Amniotic epithelial cell (primary cell): ENCODE measurements around the gene LMNA.
"Not testable (repeated sequence)": the region's sequence is repeated elsewhere in the genome, so short reads cannot be mapped to it uniquely, and the experiment has no call there.

Experiments
- DNase-seq: peaks from one replicate; pipeline ENCODE4 v3.0.0-alpha.2; 2010; ENCODE audit warnings: low read depth

The LMNA gene

DNA sequence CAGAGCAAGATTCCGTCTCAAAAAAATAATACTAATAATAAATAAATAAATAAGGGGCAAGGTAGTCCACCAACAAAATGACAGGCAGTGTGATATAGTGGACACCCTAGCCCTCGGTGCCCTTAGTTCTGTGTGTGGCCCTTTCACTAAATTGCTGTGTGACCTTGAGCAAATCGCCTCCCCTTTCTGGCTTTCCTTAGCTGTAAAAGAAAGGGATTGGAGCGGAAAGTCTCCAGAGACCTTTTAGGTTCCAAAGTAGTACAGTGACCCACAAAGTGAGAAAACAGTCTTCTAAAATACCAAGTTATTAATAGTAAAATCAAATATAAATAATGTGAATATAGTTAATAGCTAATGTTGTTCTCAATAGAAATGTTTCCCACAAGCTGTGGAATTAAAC lies 7.6 kb downstream of the LMNA start:
- no peak for DNase-seq

DNA sequence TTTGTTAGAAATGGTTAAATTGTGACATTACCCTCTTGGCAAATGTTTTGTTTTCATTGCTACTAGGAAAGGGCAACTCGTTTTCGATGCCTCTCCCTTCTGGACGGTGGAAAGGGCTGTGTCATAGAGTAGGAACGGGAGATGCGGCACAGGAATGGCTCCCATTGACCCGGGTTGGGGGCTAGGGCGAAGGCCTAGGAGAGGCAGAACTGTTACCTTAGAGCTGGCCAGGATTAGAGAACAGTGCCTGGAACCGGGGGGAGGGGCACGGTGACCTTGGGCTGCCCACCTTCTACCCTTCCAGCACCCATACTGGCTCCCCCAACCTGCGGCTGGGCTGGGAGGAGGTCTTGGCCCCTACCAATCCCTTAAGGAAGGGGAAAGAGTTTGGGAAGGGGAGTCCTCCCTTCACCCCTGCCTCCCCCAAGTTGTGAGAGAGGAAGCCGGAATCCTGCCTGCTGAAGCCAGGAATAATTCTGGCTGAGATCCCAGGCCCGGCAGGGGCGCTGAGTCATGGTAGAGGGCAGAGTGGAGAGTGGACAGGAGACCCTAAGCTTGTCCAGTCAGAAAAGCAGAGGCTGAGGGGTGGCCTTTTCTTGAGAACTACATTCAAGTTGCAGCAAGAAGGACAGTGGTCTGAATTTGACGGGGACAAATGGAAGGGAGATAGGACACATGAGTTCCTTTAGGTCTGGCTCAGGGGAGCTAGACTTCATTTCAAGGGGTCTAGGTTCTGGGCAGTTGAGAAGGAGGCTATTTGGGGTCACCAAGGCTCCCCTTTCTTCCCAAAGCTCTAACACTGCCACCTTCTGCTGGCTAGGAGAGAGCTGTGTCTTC lies 8.2 kb downstream of the LMNA start:
- DNase-seq = peak; percentile 90

DNA sequence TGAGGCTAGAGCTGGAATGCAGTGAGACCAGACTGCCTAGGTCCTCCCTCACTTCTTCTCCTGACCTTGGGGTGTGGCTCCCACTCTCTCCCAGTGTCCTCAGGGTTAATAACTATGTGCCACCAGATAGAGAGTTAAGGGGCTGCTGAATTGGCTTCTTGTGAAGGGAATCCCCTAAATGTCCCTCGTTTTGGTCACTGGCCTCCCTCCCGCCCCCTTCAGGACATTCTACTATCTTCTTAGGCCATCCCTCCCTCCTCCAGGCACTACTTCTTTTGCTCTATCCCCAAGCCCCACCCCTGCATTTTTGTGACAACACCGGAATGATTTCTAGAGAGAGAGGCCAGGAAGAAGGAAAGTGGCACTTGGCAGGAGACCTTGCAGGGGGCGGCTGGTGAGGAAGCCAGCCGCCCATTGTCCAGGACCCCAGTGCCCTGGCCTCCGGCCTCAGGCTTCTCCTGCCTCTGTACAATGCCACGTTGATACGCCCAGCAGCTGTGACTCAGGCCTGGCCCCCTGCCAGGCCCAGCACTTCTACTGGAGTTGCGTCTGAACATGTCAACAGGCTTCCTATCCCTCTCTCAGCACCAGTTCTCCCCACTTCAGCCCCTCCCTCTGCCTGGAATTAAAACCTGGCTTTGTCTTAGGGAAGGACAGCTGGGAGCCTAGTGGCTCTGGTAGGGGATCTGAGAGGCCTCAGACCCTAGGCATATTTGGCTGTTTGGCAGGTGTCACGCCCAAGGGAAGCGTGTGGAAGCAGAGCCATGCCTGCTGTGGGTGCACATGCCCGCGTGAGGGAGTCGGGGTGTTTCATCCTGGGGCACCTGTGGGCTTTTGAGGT lies 9.1 kb downstream of the LMNA start:
- DNase-seq = peak; percentile 95

DNA sequence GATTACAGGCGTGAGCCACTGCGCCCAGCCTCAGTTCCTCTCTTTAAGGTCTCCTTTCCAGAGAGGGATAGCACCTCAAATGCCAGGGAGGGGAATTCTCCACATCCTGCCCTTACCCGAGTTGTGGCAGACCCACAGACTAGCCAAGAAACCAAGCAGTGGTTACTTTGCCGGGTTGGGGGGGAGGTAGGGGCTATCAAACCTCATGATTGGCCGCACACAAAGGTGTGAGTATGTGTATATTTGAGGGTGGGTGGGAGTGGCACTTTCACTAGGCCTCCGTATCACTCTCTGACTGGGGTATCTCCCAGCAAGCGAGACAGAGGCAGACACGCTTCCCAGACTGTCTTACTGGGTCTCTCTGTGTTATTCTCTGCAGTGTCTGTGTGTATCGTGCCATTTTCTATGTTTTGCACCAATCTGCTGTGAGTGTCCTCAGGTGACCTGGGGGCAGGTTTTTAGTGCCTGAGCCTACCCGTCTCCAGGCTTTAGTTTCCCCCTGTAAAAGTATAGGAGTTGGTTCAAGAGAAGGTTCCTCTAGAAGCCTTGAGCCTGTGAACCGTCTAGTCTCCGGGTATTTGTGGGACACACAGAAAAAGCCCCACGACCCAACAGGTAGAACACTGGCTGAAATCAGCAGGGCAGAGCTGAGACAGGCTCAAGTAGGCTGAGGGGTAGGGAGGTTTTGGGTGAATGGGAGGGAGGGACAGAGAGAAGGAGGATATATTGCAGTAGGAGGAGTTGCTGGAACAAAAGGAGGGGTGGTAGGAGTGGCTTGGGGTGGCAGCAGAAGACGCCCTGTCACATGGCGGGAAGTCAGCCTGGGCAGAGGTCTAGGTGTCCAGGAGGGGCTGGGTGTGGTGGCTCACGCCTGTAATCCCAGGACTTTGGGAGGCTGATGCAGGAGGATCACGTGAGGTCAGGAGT lies 10.3 kb downstream of the LMNA start:
- no peak for DNase-seq

DNA sequence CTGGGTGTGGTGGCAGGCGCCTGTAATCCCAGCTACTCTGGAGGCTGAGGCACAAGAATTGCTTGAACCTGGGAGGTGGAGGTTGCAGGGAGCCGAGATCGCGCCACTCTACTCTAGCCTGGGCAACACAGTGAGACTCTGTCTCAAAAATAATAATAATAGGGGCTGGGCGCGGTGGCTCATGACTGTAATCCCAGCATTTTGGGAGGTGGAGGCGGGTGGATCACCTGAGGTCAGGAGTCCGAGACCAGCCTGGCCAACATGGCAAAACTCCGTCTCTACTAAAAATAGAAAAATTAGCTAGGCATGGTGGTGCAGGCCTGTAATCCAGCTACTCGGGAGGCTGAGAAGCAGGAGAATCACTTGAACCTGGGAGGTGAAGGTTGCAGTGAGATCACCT lies 11.0 kb downstream of the LMNA start:
- not testable (repeated sequence) for DNase-seq

DNA sequence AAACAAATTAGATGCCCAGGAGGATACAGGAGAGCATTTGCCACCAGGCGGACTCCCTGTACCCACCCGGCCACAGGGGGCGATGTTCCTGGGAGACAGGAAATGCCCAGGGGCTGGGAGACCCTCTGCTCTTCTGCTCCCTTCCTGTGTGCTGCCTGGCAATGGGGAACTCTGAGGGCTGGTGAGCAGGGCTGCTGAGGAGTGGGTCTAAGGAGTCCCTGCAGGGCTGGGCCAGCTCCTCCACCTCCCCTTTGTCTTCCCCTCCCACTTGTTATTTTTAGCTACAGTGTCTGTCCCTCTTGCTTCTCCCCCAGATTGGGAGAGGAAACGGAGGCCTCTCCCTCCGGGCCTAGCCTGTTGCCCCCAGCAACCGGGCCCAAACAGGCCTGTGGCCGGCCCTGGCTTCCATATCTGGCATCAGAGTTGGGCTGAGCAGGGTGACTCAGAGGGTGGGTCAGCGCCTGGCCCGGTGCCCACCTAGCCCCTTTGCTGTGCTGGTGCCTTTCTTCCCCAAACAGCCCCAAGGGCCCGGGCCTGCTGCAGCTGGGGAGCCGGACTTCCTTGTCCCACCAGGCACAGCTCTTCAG lies 11.6 kb downstream of the LMNA start:
- peak; percentile 88 for DNase-seq

DNA sequence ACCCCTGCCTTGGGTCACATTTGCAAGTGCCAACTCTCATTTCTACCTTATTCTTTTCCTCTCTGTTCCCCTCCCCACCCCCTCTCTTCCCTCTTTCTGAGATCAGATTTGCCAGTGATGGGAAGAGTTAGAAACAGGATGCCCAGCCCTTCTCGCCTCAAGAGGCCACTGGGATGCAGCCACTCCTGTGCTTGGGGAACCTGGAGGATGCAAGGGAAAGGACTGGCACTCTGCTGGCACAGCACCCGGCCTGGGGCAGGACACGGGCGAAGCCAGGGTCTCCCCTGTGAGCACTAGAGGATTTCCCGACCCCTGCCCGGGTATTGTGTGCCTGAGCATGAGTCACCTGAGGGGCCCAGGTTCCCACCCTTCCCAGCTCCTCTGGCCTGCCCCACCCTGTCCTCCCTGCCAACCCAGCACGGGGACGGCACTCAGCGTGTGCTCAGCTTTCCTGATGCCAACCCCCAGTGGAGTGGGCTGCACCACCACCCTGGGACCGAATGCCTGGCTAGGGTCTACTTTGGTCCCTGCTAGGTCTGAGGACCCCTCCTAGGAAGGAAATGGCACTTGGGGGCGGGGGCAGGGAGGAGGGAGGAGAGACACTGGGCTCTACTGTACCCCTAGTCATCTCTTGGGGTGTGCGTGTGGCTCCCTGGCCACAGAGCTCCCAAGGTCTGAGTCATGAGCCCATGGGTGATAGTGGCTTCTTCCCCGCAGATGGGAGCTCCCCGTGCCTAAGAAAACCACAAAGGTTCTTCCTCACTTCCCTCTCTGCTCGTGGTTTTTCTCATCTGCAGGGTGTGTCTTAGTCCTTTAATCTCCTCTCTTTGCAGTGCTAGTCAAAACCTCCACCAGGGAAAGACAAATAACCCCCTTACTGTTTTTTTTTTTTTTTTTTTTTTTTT lies 12.4 kb downstream of the LMNA start:
- DNase-seq = peak; percentile 94

DNA sequence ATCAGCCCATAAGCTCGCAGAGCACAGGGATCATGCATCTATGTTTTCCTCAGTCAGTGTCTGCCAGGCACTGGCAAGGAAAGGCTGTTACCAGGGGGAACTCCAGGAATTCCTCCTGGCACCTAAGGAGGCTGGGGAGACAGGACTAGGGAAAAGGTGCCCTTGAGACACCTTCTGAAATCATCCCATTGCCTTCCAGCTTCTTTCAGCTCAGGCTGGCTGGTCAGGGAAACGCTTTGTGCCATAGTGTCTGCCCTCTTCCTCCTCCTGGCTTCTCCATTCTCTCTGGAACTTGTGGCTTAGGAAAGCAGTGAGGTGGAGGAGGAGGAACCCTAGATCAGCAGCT lies 13.8 kb downstream of the LMNA start:
- no peak for DNase-seq

DNA sequence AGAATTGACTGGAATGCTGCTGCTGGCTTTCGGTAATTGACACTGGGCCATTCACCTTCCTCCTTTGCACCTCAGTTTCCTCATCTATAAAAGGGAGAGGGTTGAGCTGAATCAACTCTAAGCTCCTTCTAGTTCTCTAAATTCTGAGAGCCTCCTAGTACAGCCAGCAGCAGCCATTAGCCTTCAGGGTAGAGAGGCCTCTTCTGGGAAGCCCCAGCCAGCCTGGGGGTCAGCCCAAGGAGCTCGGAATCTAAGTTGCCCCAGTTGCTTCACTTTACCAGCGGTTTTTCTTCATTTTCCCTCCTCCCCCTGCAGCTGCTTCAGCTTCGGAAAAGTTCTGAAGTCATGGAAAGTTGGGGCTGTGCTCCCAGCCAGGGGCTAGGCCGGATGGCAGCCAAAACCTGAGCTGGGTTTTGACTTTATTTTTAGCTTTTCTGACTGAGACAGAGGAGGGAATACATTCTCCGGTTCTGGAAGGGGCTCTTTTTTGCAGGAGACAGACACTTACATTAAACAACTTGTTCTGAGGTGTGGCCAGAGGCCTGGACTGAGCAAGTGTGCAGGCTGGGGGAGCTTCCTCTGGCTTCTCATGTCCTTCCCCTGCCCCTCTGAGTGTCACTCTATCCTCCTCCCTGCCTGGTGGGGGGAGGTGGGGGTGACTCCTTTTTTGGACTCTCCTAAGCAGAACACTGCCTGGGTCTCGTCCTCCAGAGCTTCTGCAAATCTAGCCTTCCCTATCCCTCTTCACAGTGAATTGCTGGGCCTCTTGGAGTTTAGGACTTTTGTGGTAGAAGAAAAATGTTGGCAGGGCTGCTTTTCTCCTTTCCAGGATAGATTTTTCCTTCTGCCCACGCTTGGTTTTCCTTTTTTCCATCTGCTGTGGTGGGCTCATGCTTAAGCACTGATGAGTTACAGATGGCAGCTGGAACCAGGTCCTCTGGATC lies 14.4 kb downstream of the LMNA start:
- DNase-seq = peak; percentile 59

DNA sequence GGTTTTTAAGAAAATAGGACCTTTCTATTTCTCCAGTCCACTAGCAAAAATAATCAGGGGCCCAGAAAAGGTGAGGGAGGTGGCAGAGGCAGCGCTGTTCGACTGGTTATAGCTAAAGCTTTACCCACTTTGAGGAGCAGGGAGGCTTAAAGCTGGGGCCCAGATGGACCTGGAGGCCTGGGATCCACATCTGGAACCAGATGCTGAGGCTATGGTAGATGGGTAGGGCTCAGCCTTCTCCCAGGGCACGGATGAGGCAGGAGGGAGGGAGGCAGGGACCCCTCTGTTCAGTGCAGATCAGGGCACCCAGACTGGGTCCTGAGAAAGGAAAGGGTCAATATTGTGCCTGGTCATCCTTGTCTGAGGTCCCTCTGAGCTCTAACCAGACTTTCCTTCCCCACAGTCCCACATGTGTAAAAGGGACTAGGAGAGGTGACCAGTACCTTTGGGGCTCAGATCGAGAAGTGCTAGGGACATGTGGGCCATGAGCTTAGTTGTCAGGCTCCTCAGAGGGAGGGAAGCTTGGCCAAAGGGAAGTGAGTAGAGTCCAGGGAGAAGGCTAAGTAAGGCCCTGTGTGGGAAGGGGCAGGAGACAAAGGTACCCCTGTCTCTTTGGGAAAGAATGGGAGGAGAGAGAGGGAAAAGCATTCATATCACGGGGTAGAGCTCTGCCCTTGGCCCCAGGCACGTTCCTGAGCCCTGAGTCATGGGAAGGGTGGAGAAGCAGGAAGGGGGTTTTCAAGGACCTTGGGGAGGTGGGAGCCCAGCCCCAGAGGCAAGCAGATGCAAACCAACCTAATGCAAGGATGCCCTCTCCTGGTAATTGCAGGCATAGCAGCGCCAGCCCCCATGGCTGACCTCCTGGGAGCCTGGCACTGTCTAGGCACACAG lies 15.4 kb downstream of the LMNA start:
- DNase-seq = peak; percentile 94

DNA sequence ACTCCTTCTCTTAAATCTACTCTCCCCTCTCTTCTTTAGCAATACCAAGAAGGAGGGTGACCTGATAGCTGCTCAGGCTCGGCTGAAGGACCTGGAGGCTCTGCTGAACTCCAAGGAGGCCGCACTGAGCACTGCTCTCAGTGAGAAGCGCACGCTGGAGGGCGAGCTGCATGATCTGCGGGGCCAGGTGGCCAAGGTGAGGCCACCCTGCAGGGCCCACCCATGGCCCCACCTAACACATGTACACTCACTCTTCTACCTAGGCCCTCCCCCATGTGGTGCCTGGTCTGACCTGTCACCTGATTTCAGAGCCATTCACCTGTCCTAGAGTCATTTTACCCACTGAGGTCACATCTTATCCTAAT lies 16.0 kb downstream of the LMNA start:
- DNase-seq = no peak

DNA sequence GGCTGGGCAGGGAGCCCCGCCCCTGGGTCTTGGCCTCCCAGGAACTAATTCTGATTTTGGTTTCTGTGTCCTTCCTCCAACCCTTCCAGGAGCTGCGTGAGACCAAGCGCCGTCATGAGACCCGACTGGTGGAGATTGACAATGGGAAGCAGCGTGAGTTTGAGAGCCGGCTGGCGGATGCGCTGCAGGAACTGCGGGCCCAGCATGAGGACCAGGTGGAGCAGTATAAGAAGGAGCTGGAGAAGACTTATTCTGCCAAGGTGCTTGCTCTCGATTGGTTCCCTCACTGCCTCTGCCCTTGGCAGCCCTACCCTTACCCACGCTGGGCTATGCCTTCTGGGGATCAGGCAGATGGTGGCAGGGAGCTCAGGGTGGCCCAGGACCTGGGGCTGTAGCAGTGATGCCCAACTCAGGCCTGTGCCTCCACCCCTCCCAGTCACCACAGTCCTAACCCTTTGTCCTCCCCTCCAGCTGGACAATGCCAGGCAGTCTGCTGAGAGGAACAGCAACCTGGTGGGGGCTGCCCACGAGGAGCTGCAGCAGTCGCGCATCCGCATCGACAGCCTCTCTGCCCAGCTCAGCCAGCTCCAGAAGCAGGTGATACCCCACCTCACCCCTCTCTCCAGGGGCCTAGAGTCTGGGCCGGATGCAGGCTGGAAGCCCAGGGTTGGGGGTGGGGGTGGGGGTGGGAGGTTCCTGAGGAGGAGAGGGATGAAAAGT lies 20.4 kb downstream of the LMNA start:
- DNase-seq = no peak

DNA sequence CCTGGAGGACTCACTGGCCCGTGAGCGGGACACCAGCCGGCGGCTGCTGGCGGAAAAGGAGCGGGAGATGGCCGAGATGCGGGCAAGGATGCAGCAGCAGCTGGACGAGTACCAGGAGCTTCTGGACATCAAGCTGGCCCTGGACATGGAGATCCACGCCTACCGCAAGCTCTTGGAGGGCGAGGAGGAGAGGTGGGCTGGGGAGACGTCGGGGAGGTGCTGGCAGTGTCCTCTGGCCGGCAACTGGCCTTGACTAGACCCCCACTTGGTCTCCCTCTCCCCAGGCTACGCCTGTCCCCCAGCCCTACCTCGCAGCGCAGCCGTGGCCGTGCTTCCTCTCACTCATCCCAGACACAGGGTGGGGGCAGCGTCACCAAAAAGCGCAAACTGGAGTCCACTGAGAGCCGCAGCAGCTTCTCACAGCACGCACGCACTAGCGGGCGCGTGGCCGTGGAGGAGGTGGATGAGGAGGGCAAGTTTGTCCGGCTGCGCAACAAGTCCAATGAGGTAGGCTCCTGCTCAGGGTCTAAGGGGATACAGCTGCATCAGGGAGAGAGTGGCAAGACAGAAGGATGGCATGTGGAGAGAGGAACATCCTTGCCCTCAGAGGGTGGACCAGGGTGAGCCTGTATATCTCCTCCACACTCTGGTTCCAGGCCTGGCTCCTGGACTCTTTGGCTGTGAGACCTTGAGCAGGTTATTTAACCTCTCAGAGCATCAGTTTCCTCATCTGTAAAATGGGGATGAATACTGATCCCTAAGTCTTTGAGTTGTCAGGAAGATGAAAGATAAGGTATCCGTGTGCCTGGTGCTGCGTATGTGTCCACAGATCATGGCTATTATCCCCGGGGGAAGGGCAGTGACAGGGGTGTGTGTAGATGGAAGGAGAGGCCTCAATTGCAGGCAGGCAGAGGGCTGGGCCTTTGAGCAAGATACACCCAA lies 21.7 kb downstream of the LMNA start:
- no peak for DNase-seq

DNA sequence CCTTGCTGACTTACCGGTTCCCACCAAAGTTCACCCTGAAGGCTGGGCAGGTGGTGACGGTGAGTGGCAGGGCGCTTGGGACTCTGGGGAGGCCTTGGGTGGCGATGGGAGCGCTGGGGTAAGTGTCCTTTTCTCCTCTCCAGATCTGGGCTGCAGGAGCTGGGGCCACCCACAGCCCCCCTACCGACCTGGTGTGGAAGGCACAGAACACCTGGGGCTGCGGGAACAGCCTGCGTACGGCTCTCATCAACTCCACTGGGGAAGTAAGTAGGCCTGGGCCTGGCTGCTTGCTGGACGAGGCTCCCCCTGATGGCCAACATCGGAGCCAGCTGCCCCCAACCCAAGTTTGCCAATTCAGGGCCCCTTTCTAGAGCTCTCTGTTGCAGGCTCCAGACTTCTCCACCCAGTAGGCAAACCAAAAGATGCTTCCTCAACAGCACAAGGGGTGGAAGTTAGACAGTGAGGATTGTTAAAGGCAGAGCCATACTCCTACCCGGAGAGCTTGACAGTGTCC lies 22.5 kb downstream of the LMNA start:
- DNase-seq = no peak

DNA sequence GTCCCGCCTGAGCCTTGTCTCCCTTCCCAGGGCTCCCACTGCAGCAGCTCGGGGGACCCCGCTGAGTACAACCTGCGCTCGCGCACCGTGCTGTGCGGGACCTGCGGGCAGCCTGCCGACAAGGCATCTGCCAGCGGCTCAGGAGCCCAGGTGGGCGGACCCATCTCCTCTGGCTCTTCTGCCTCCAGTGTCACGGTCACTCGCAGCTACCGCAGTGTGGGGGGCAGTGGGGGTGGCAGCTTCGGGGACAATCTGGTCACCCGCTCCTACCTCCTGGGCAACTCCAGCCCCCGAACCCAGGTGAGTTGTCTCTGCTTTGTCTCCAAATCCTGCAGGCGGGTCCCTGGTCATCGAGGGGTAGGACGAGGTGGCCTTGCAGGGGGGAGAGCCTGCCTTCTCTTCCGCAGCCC lies 24.0 kb downstream of the LMNA start:
- no peak for DNase-seq

DNA sequence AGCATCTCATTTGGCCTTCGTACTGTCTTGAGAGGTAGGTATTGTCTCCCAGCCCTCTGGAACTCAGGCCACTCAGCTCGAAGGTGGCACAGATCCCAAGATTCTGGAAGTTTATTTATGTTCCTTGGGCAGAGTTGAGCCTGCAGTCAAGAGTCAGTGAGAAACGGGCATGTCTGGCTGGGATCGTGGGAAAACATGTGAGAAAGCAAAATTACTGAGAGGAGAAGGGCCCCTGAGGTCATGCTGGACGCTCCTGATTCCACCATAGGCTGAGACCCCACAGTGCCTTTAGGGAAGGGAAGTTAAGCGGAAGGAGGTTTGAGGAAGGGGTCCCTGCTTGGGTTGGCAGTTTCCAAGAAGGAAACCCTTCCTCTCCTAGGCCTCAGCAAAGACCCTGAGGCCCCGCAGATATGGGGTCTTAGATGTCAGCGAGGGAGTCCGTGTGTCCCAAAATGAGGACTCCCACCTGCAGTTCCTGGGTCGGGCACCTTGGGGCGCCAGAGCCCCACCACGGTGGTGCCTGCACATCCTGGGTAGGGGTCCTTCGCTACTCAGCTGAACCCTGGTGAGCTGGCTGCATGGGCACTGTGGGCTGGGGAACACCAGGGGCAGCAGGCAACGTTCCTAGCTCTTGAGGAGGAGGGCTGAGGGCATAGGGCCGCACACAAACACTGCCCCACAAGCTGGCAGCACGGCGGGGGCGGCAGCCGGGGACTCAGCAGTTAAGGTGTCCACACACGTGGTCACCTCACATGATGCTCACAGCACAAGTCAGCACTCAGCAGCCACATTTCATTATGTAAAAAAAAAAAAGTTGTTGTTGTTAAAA lies 26.6 kb downstream of the LMNA start:
- no peak for DNase-seq
